Endothelial cell of umbilical vein (primary cell): ENCODE results near the gene ADI1.

Experiments
- CTCF ChIP-seq, 2 donors: IDR thresholded peaks; 1 replicate in 1 of 2; 2 replicates in 1 of 2; pipeline ENCODE4 v1.5.1; 2011; ENCODE audit warnings: low read length in 2 of 2, mild to moderate bottlenecking in 2 of 2, moderate library complexity in 2 of 2, control low read depth in 1 of 2, inconsistent platforms in 1 of 2, low read depth in 1 of 2; ENCODE audit not compliant: insufficient read depth in 1 of 2; ENCODE audit errors: extremely low read depth in 1 of 2
- MYC ChIP-seq: IDR thresholded peaks from one replicate; pipeline ENCODE4 v1.6.1; 2011; ENCODE audit warnings: mild to moderate bottlenecking, low read depth, low read length
- POLR2A ChIP-seq: IDR thresholded peaks from 2 replicates; pipeline ENCODE4 v1.6.1; 2012; ENCODE audit warnings: low read depth, mild to moderate bottlenecking, control low read depth, low read length

GRCh38 chr2:3458396-3459184, 60.7 kb downstream of the ADI1 start:
- TF ChIP-seq MYC = no peak
- no peak for TF ChIP-seq CTCF (IDR thresholded peaks at IDR 0.05; ENCODE audit: extremely low read depth in 1 of 2, insufficient read depth in 1 of 2, low read depth in 1 of 2, low read length in 2 of 2)
- TF ChIP-seq POLR2A = no peak
